GM18508 (cell line): Measurements from ENCODE around the gene AP3B2.
"Not testable (repeated sequence)": the region's sequence is repeated elsewhere in the genome, so short reads cannot be mapped to it uniquely, and the experiment has no call there.

Experiments
- ATAC-seq: cut with Tn5 transposase; IDR thresholded peaks from one replicate; pipeline ENCODE4 v1.9.1; 2021; ENCODE audit warnings: moderate number of reproducible peaks; ENCODE audit not compliant: insufficient read depth, unreplicated experiment

Gene AP3B2

GRCh38 chr15:82653483-82654168 lies 56.0 kb downstream of the AP3B2 start:
- no peak for ATAC-seq

DNA sequence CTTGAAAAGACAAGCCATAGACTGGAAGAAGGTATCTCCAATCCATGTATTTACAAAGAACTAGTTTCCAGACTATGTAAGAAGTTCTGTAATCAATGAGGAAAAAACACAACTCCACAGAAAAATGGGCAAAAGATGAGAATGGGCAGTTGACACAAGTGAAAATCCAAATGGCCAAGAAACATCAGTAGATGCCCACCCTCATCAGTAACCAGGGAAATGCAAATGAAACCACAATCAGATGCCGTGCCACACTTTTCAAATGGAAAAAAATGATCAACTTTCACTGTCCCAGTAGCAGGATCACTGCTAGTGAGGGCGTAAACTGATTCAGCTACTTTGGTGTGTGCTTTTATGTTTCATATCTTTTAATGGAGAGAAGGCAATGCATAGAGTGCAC lies 58.0 kb downstream of the AP3B2 start:
- no peak for ATAC-seq

- no peak for ATAC-seq
These were observed 59.5 kb downstream of the AP3B2 start for GRCh38 chr15:82650046-82650670.

GRCh38 chr15:82649226-82649999 lies 60.3 kb downstream of the AP3B2 start:
- ATAC-seq: no peak

GRCh38 chr15:82648257-82649103 lies 61.2 kb downstream of the AP3B2 start:
- ATAC-seq: no peak

- ATAC-seq: no peak
These were observed 61.8 kb downstream of the AP3B2 start for GRCh38 chr15:82647835-82648256.

GRCh38 chr15:82647045-82647834 lies 62.4 kb downstream of the AP3B2 start, which contains the start of gene CPEB1:
TSS of gene CPEB1 (minus strand) at chr15:82647363. CDS start at chr15:82628459, 18,904 bp downstream.
- ATAC-seq: no peak

GRCh38 chr15:82646250-82647044 lies 63.2 kb downstream of the AP3B2 start:
- no peak for ATAC-seq

DNA sequence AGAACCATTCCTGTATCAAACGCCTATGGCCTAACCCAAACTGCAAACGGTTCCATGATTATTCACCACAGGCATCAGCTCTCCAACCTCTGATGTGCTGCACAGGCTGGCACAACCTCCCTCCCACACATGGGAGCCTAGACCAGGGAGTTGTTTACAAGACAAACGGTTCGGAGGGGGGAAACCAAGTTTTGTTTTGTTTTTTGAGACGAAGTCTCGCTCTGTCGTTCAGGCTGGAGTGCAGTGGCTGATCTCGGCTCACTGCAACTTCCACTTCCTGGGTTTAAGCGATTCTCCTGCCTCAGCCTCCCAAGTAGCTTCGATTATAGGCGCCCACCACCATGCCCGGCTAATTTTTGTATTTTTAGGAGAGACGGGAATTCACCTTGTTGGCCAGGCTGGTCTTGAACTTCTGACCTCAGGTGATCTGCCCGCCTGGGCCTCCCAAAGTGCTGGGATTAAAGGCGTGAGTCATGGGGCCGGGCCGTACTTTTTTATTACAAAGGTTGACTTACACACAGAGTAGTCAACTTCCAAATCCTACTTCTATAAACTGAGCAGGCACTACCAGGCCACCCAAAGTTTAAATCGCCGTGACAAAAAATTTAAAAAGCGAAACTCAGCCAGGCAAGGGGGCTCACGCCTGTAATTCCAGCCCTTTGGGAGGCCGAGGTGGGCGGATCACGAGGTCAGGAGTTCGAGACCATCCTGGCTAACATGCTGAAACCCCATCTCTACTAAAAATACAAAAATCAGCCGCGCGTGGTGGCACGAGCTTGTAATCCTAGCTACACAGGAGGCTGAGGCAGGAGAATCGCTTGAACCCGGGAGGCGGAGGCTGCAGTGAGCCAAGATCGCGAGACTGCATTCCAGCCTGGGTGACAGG lies 64.5 kb downstream of the AP3B2 start:
- not testable (repeated sequence) for ATAC-seq

- no peak for ATAC-seq
These were observed 65.7 kb downstream of the AP3B2 start for GRCh38 chr15:82643992-82644391.

GRCh38 chr15:82642656-82643055 lies 67.0 kb downstream of the AP3B2 start:
- ATAC-seq: no peak

DNA sequence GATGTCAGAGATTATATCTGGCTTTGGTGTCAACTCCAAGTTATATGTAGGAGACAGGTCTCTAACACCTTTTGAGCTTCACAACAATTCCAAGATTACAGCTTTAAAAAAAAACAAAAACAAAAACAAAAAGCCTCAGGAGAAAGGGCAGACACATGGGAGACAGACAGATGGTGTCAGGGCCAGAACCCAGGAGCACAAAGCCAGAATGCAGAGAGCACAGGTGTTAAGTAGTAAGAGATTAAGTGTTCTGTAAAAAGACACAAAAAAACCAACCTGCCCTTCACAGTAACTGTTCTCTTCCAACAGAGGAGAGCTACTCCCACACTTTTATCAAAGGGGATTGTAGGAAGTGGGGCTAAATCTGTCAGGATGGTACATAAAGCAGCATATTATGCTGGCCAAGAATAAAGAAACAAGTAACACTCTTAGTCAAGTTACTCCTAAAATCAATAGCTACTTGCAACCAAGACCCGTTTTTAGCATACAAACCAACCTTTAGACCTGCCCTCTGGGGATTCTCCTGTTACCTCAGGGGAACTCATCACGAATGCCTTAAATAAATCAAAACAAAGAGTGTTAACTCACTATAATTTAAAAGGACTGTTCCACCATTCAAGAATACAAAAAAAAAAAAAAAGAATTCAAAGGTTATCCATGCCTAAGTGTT lies 68.4 kb downstream of the AP3B2 start:
- no peak for ATAC-seq

DNA sequence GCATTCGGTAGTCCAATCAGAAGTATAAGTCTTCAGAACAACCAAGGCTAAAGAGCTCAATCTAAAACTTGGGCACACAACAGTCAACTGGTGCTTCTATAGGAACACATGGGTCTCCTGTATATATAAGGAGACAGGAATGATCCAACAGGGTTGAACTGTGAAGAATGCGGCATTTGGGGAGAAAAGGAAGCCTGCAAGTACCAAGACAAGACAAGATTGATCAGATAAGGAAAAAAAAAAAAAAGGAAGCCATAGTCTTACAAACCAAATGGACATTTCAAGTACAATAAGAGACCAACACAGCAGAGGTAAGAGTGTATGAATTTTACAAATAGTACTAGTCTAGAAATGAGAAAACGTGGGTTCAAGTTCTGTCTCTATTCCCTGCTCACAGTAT lies 69.0 kb downstream of the AP3B2 start:
- ATAC-seq: no peak

GRCh38 chr15:82635798-82636197 lies 73.9 kb downstream of the AP3B2 start:
- ATAC-seq: no peak

GRCh38 chr15:82630033-82630432 lies 79.6 kb downstream of the AP3B2 start:
- no peak for ATAC-seq

- no peak for ATAC-seq
These were observed 84.5 kb downstream of the AP3B2 start for GRCh38 chr15:82625136-82625535.

DNA sequence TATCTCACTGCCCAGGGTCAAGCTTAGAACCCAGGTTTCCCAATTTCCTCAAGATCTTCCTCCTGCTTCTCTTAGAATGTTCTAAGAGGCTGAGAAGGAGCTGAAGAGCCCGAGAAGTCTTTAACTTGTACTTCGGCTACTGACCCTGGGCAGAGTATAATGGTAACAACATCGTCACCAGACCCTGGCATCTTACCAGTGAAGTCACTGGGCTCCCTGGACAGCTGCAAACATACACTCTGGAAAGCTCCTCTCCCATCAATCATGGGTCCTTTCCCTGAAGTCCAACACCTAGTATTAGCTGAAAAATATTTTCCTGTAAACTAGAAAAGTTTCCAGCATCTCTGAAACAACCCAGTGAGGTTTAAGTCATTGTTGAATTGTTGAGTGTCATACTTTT lies 85.2 kb downstream of the AP3B2 start:
- ATAC-seq: no peak
